H1 (cell line): ENCODE results near the gene HEATR5A. TPM values are rescaled to one million over a fixed set of nuclear protein-coding genes. Genes with fewer than 3 reads are reported as not detected.

Experiments used
- CTCF ChIA-PET: fragments of 300-600 bp; sonication (Branson Sonifier 250); formaldehyde crosslinking; loops from one replicate; lab custom pipeline; 2021; ENCODE audit not compliant: partially characterized antibody; lab: Charles Lee
- POLR2A ChIA-PET: fragments of 300-600 bp; sonication (Branson Sonifier 250); formaldehyde crosslinking; loops from one replicate; lab custom pipeline; 2021; ENCODE audit warnings: inconsistent platforms; ENCODE audit not compliant: partially characterized antibody; lab: Charles Lee
- DNase-seq, 2 experiments: peaks; one replicate each; pipeline versions ENCODE4 v3.0.0 to v3.0.0-alpha.2; 2010 to 2022; ENCODE audit warnings: low spot score in 2 of 2, low read depth in 1 of 2, mixed read lengths in 1 of 2
- FAIRE-seq: peaks from 2 replicates; lab custom pipeline; 2011; peaks lifted over from hg19 to GRCh38; lab: Jason Lieb, UNC
- H2AFZ ChIP-seq: 2 replicates; pipeline ENCODE4 v1.8.1; 2012; ENCODE audit warnings: low read length, inconsistent platforms
- H2AK5ac ChIP-seq: 2 replicates; pipeline ENCODE4 v1.6.1; 2013; ENCODE audit warnings: low read depth, low read length
- H2BK120ac ChIP-seq: replicated peaks from 2 replicates; pipeline ENCODE3; 2013; ENCODE audit warnings: low read depth, low read length, inconsistent platforms
- H2BK12ac ChIP-seq: 2 replicates; pipeline ENCODE4 v1.6.1; 2013; ENCODE audit warnings: low read depth, low read length
- H2BK15ac ChIP-seq: 2 replicates; pipeline ENCODE4 v1.6.1; 2013; ENCODE audit warnings: low read length
- H2BK20ac ChIP-seq: 2 replicates; pipeline ENCODE4 v1.6.1; 2013; ENCODE audit warnings: low read length
- H2BK5ac ChIP-seq: 2 replicates; pipeline ENCODE4 v1.6.1; 2013; ENCODE audit warnings: low read depth, low read length
- H3K14ac ChIP-seq: 2 replicates; pipeline ENCODE4 v1.6.1; 2013; ENCODE audit warnings: inconsistent platforms; ENCODE audit not compliant: insufficient read length
- H3K18ac ChIP-seq: 2 replicates; pipeline ENCODE4 v1.6.1; 2013; ENCODE audit warnings: low read length; ENCODE audit errors: extremely low read depth
- H3K23ac ChIP-seq: 2 replicates; pipeline ENCODE4 v1.6.1; 2013; ENCODE audit warnings: inconsistent platforms; ENCODE audit not compliant: insufficient read length
- H3K23me2 ChIP-seq: 2 replicates; pipeline ENCODE4 v1.6.1; 2013; ENCODE audit warnings: low read depth, low read length
- H3K27ac ChIP-seq: 2 replicates; pipeline ENCODE4 v1.6.1; 2011; ENCODE audit warnings: low read depth, low read length, inconsistent platforms
- H3K27me3 ChIP-seq, 4 experiments: replicated peaks in 1 of 4; 1 replicate in 1 of 4; 2 replicates in 3 of 4; pipeline versions ENCODE4 v1.6.1 to v1.8.1; 2011 to 2013; ENCODE audit warnings: low read length in 3 of 4, mild to moderate bottlenecking in 3 of 4, inconsistent platforms in 2 of 4, mixed read lengths in 2 of 4, moderate library complexity in 1 of 4; ENCODE audit not compliant: control insufficient read depth in 3 of 4, insufficient read depth in 3 of 4; ENCODE audit errors: extremely low read depth in 1 of 4
- H3K36me3 ChIP-seq, 4 experiments: 2 replicates each; pipeline versions ENCODE4 v1.6.1 to v1.8.1; 2011 to 2013; ENCODE audit warnings: mild to moderate bottlenecking in 4 of 4, low read length in 3 of 4, moderate library complexity in 2 of 4, control low read depth in 1 of 4, inconsistent platforms in 1 of 4; ENCODE audit not compliant: insufficient read depth in 4 of 4, control insufficient read depth in 2 of 4
- H3K4ac ChIP-seq: replicated peaks from 2 replicates; pipeline ENCODE3; 2013; ENCODE audit warnings: low read length, low read depth, mixed read lengths, inconsistent platforms; ENCODE audit not compliant: insufficient read length
- H3K4me1 ChIP-seq, 4 experiments: replicated peaks in 1 of 4; 1 replicate in 1 of 4; 2 replicates in 3 of 4; pipeline versions ENCODE4 v1.6.1 to v1.8.1; 2011 to 2013; ENCODE audit warnings: low read length in 3 of 4, inconsistent platforms in 2 of 4, mixed read lengths in 1 of 4; ENCODE audit not compliant: insufficient read depth in 4 of 4, control insufficient read depth in 3 of 4
- H3K4me2 ChIP-seq, 2 experiments: 2 replicates each; pipeline versions ENCODE4 v1.6.1 to v1.8.1; 2011 to 2013; ENCODE audit warnings: low read depth in 2 of 2, low read length in 2 of 2, control low read depth in 1 of 2, inconsistent platforms in 1 of 2, mild to moderate bottlenecking in 1 of 2; ENCODE audit not compliant: insufficient read depth in 1 of 2
- H3K4me3 ChIP-seq, 4 experiments: fragments of 200-600, 300-600 bp in 1 of 4; sonication (generic), shearing (Covaris generic), sonication (Bioruptor Twin) in 1 of 4; 2 replicates each; pipeline versions ENCODE4 v1.5.1 to v1.8.1; 2011 to 2016; ENCODE audit warnings: low read length in 4 of 4, low read depth in 3 of 4, control low read depth in 2 of 4, inconsistent platforms in 2 of 4, mild to moderate bottlenecking in 2 of 4, mixed read lengths in 1 of 4, moderate library complexity in 1 of 4; ENCODE audit not compliant: insufficient read depth in 2 of 4; ENCODE audit errors: extremely low read depth in 1 of 4
- H3K56ac ChIP-seq: replicated peaks from 2 replicates; pipeline ENCODE3; 2013; ENCODE audit warnings: low read depth, mild to moderate bottlenecking, mixed read lengths, low read length, inconsistent platforms; ENCODE audit not compliant: insufficient read length
- H3K79me1 ChIP-seq: 2 replicates; pipeline ENCODE4 v1.6.1; 2013; ENCODE audit warnings: low read depth, low read length, control low read depth
- H3K79me2 ChIP-seq, 2 experiments: 2 replicates each; pipeline versions ENCODE4 v1.6.1 to v1.8.1; 2012 to 2013; ENCODE audit warnings: low read length in 2 of 2, mild to moderate bottlenecking in 2 of 2, inconsistent platforms in 1 of 2; ENCODE audit not compliant: insufficient read depth in 2 of 2, control insufficient read depth in 1 of 2
- H3K9ac ChIP-seq, 4 experiments: replicated peaks in 1 of 4; 1 replicate in 1 of 4; 2 replicates in 3 of 4; pipeline versions ENCODE4 v1.6.1 to v1.8.1; 2011 to 2013; ENCODE audit warnings: low read depth in 3 of 4, low read length in 3 of 4, control low read depth in 2 of 4, mild to moderate bottlenecking in 2 of 4, moderate library complexity in 2 of 4, inconsistent platforms in 1 of 4; ENCODE audit errors: extremely low read depth in 1 of 4
- H3K9me3 ChIP-seq, 2 experiments: 2 replicates each; pipeline versions ENCODE4 v1.6.1 to v1.8.1; 2012 to 2013; ENCODE audit warnings: mild to moderate bottlenecking in 2 of 2, moderate library complexity in 2 of 2, control low read depth in 1 of 2, inconsistent platforms in 1 of 2, low read depth in 1 of 2, low read length in 1 of 2, mixed read lengths in 1 of 2; ENCODE audit not compliant: insufficient read depth in 2 of 2
- H4K20me1 ChIP-seq, 2 experiments: replicated peaks in 1 of 2; 2 replicates each; pipeline versions ENCODE3 to v1.8.1; 2011 to 2013; ENCODE audit warnings: inconsistent platforms in 2 of 2, low read length in 2 of 2, mild to moderate bottlenecking in 1 of 2; ENCODE audit not compliant: insufficient read depth in 2 of 2, control insufficient read depth in 1 of 2
- H4K5ac ChIP-seq: 2 replicates; pipeline ENCODE4 v1.6.1; 2013; ENCODE audit warnings: low read length, low read depth, mixed read lengths, inconsistent platforms; ENCODE audit not compliant: insufficient read length
- H4K8ac ChIP-seq: 2 replicates; pipeline ENCODE4 v1.8.0; 2013; ENCODE audit warnings: mild to moderate bottlenecking, moderate library complexity, low read length, inconsistent platforms; ENCODE audit not compliant: insufficient read depth; ENCODE audit errors: extremely low read depth
- H4K91ac ChIP-seq: replicated peaks from 2 replicates; pipeline ENCODE3; 2013; ENCODE audit warnings: low read length, mixed read lengths, inconsistent platforms; ENCODE audit not compliant: insufficient read length
- ATF3 ChIP-seq: IDR thresholded peaks from 2 replicates; pipeline ENCODE4 v1.6.1; 2011; ENCODE audit warnings: low read depth, mild to moderate bottlenecking, low read length; ENCODE audit not compliant: insufficient read depth
- BACH1 ChIP-seq: IDR thresholded peaks from 2 replicates; pipeline ENCODE4 v1.6.1; 2012; ENCODE audit warnings: low read length, improper control_type of control experiment
- EP300 ChIP-seq, 2 experiments: IDR thresholded peaks; 1 replicate in 1 of 2; 2 replicates in 1 of 2; pipeline ENCODE4 v1.6.1; 2011 to 2012; ENCODE audit warnings: low read depth in 2 of 2, low read length in 2 of 2, mild to moderate bottlenecking in 2 of 2, borderline replicate concordance in 1 of 2, inconsistent platforms in 1 of 2, moderate library complexity in 1 of 2
- KDM5A ChIP-seq: fragments of 200-600 bp; IDR thresholded peaks from 2 replicates; pipeline ENCODE4 v1.7.1; 2012; ENCODE audit warnings: mild to moderate bottlenecking, low read length, inconsistent platforms, mixed read lengths
- POLR2A ChIP-seq, 2 experiments: IDR thresholded peaks; 1 replicate in 1 of 2; 2 replicates in 1 of 2; pipeline ENCODE4 v1.6.1; 2011; ENCODE audit warnings: low read depth in 2 of 2, low read length in 2 of 2, mild to moderate bottlenecking in 2 of 2; ENCODE audit errors: control extremely low read depth in 1 of 2
- RAD21 ChIP-seq, 2 experiments: IDR thresholded peaks in 1 of 2; conservative IDR thresholded peaks in 1 of 2; 2 replicates each; pipeline ENCODE4 v1.6.1; 2011; ENCODE audit warnings: low read depth in 2 of 2, low read length in 2 of 2, improper control_type of control experiment in 1 of 2, inconsistent platforms in 1 of 2, mild to moderate bottlenecking in 1 of 2, moderate library complexity in 1 of 2
- SUZ12 ChIP-seq: fragments of 200-600 bp; sonication (generic); IDR thresholded peaks from 2 replicates; pipeline ENCODE4 v1.6.1; 2012; ENCODE audit warnings: mild to moderate bottlenecking, inconsistent platforms, low read length, moderate library complexity, mixed read lengths
- ZNF274 ChIP-seq: IDR thresholded peaks from 2 replicates; pipeline ENCODE4 v1.7.0; 2012; ENCODE audit warnings: low read length, borderline replicate concordance; ENCODE audit errors: extremely low read depth
- WGBS, 2 experiments: shearing (Covaris generic) in 1 of 2; methylation state at CpG; one replicate each; pipeline versions ENCODE4 v1.1.6 to v1.1.7; 2013 to 2015; ENCODE audit warnings: low lambda C conversion rate in 2 of 2, mixed read lengths in 2 of 2, inconsistent platforms in 1 of 2, low coverage in 1 of 2, missing lambda C conversion rate in 1 of 2; ENCODE audit not compliant: insufficient replicate concordance in 2 of 2, insufficient coverage in 1 of 2, insufficient read length in 1 of 2; ENCODE audit errors: extremely low coverage in 1 of 2, missing lambda C conversion rate in 1 of 2; 5-methylcytosine and 5-hydroxymethylcytosine counted together
- polyA plus RNA-seq, 7 experiments: library from polyadenylated mRNA; depleted of rRNA in 3 of 7; stranded (reverse) in 5 of 7; unstranded in 2 of 7; fragments of >200 nt in 5 of 7; fragments of 200-250 nt in 2 of 7; gene quantifications; 1 replicate in 5 of 7; 2 replicates in 1 of 7; 4 replicates in 1 of 7; pipeline versions ENCODE4 v1.2.1 to v1.2.3, GENCODE V29; 2011 to 2013; ENCODE audit warnings: missing spikeins in 2 of 7, mixed read lengths in 2 of 7
- total RNA-seq: library from RNA; stranded (reverse); fragmentation: NEBNext Ultra II Directional; extraction: Animal tissue kit (Norgen Biotek cat#: 25700); gene quantifications from 2 replicates; pipeline ENCODE4 v1.2.1, GENCODE V29; 2021

HEATR5A gene
- total and polyA plus RNA-seq, 2 of the 8 experiments (the other 6 are each of a cell fraction or from before 2014, with no cell fraction given) = 9.0 to 36.2 TPM

GRCh38 chr14:31395572-31396205 is 24.7 kb downstream of the HEATR5A start:
- CTCF ChIA-PET = interaction anchor here (1.1 to 1.5 kb wide), 3 partner anchors 9 to 20 kb away, joined by 3 to 4 read pairs (median 3); no protein-coding TSS in a partner anchor
- no peak for FAIRE-seq
- WGBS, 2 experiments = 84% methylated on average over 4 of the region's 4 CpGs; no CpG with 5 or more reads in 1 of the 2 experiments

More at GRCh38 chr14:31395572-31396205, 24.7 kb downstream of the HEATR5A start:
- Histone ChIP-seq H3K79me2 (no peaks in the 10 kb centered on the region), H3K36me3 (peaks cover 0 to 13% (median 3%) of the 10 kb centered on the region in 4 experiments; a peak in 3 of 8 replicates), H3K23ac (no peak overlapping the region), H4K20me1 (peaks cover 0 to 1% of the 10 kb centered on the region in 2 experiments), H2AFZ (no peak overlapping the region), H2BK15ac (no peak overlapping the region), H3K79me1 (no peaks in the 10 kb centered on the region), H3K56ac (no peak overlapping the region), H4K5ac (no peak overlapping the region), H3K27me3 (no peaks in the 10 kb centered on the region), H3K27ac (no peak overlapping the region), H3K4me2 (no peak overlapping the region), H3K18ac (no peak overlapping the region), H2BK120ac (no peak overlapping the region), H4K8ac (no peak overlapping the region), H2AK5ac (no peak overlapping the region), H2BK5ac (no peak overlapping the region), H3K14ac (no peak overlapping the region), H3K4me1 (no peaks in the 10 kb centered on the region), H3K23me2 (no peaks in the 10 kb centered on the region), H4K91ac (no peak overlapping the region), H3K9me3 (no peaks in the 10 kb centered on the region), H2BK12ac (no peak overlapping the region), H3K9ac (no peak overlapping the region), H3K4me3 (no peak overlapping the region), H3K4ac (no peak overlapping the region), H2BK20ac (no peak overlapping the region)
- POLR2A ChIA-PET = interaction anchor here (1.4 kb wide), 1 partner anchor 24 kb away, joined by 4 read pairs; the partner anchor contains the start of gene HEATR5A
- TF ChIP-seq RAD21 (IDR thresholded peaks at IDR 0.05 in 1 of 2, conservative IDR thresholded peaks at IDR 0.05 in 1 of 2; ENCODE audit: low read depth in 2 of 2, low read length in 2 of 2) (no peak), EP300 (IDR thresholded peaks at IDR 0.05; ENCODE audit: borderline replicate concordance in 1 of 2, low read depth in 2 of 2, low read length in 2 of 2) (no peak), SUZ12 (no peak), ZNF274 (no peak), POLR2A (IDR thresholded peaks at IDR 0.05; ENCODE audit: control extremely low read depth in 1 of 2, low read depth in 2 of 2, low read length in 2 of 2) (no peak), ATF3 (no peak), KDM5A (no peak), BACH1 (no peak)
- no peak for DNase-seq
